ENCODE measurements around the gene GPR15.

DNA sequence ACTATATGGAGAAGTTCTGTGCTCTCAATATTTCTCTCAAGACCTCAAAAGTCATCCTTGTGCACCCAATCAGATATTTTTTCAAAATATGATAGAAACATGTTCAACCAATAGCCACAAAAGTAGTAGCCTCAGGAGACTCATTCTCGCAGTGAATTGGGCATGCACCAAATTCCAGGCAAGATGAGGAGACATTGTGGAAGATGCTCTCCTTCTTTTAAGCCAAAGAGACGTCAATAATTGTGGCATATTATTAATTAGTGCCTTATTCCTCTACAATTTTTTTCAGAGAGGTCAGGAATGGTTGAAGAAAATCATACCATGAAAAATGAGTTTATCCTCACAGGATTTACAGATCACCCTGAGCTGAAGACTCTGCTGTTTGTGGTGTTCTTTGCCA is 34.4 kb upstream of the GPR15 start, which contains the start of gene OR5K2:
- no peak for TF ChIP-seq POLR2AphosphoS5 (IDR thresholded peaks at IDR 0.05; ENCODE audit: low read depth)
- TF ChIP-seq, protein P1, sequence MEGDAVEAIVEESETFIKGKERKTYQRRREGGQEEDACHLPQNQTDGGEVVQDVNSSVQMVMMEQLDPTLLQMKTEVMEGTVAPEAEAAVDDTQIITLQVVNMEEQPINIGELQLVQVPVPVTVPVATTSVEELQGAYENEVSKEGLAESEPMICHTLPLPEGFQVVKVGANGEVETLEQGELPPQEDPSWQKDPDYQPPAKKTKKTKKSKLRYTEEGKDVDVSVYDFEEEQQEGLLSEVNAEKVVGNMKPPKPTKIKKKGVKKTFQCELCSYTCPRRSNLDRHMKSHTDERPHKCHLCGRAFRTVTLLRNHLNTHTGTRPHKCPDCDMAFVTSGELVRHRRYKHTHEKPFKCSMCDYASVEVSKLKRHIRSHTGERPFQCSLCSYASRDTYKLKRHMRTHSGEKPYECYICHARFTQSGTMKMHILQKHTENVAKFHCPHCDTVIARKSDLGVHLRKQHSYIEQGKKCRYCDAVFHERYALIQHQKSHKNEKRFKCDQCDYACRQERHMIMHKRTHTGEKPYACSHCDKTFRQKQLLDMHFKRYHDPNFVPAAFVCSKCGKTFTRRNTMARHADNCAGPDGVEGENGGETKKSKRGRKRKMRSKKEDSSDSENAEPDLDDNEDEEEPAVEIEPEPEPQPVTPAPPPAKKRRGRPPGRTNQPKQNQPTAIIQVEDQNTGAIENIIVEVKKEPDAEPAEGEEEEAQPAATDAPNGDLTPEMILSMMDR (conservative IDR thresholded peaks at IDR 0.05; ENCODE audit: low read depth in 2 of 2): no peak
- TF ChIP-seq EZH2 (IDR thresholded peaks at IDR 0.05; ENCODE audit: low read depth, unreplicated experiment): no peak
